ENCODE results near the gene ZNF385D.
A peak's percentile ranks its signal among the peaks of the same experiment; 100 is the strongest.
"Not testable (repeated sequence)": the region's sequence is repeated elsewhere in the genome, so short reads cannot be mapped to it uniquely, and the experiment has no call there.

The ZNF385D gene

DNA sequence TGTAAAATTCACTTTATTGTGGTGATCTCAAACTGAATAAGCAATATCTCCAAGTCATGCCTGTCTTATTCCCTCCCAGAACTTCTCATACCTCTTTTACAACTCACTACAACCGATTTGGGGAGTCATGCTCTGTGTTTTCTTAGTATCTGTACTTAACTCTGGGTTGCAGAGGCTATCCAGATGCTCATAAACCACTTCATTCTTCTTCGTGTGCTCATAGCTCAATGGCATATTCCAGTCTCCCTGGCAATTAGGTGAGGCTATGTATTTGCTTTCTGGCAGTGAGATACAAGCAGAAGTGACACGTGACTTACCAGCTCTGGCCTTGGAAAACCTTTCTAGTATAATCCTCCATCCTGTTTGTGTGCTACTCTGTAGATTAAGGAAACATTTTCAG lies 360.9 kb downstream of the ZNF385D start:
- no peak for DNase-seq (ENCODE audit: low read depth, low spot score)

GRCh38 chr3:21387142-21387826 lies 363.7 kb downstream of the ZNF385D start:
- not testable (repeated sequence) for DNase-seq (ENCODE audit: low read depth, low spot score)

DNA sequence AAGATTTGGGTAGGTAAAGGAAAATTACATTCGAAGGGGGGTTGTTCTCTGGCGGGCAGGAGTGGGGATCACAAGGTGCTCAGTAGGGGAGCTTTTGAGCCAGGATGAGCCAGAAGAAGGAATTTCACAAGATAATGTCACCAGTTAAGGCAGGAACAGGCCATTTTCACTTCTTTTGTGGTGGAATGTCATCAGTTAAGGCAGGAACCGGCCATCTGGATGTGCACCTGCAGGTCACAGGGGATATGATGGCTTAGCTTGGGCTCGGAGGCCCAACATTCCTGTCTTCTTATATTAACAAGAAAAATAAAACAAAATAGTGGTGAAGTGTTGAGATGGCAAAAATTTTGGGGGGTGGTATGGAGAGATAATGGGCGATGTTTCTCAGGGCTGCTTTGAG lies 373.0 kb downstream of the ZNF385D start:
- not testable (repeated sequence) for DNase-seq (ENCODE audit: low read depth, low spot score)

- no peak for DNase-seq (ENCODE audit: low read depth, low spot score)
Measured at GRCh38 chr3:21377071-21377769, 373.8 kb downstream of the ZNF385D start.

- peak; percentile 24 for DNase-seq (ENCODE audit: low read depth, low spot score)
Measured at GRCh38 chr3:21372316-21372715, 378.7 kb downstream of the ZNF385D start.
